H1 (cell line): Measurements from ENCODE around the gene ARID1B. TPM values are rescaled to one million over a fixed set of nuclear protein-coding genes. Genes with fewer than 3 reads are reported as not detected.

Source experiments
- CTCF ChIA-PET: fragments of 300-600 bp; sonication (Branson Sonifier 250); formaldehyde crosslinking; loops from one replicate; lab custom pipeline; 2021; ENCODE audit not compliant: partially characterized antibody; lab: Charles Lee
- POLR2A ChIA-PET: fragments of 300-600 bp; sonication (Branson Sonifier 250); formaldehyde crosslinking; loops from one replicate; lab custom pipeline; 2021; ENCODE audit warnings: inconsistent platforms; ENCODE audit not compliant: partially characterized antibody; lab: Charles Lee
- DNase-seq, 2 experiments: peaks; one replicate each; pipeline versions ENCODE4 v3.0.0 to v3.0.0-alpha.2; 2010 to 2022; ENCODE audit warnings: low spot score in 2 of 2, low read depth in 1 of 2, mixed read lengths in 1 of 2
- FAIRE-seq: peaks from 2 replicates; lab custom pipeline; 2011; peaks lifted over from hg19 to GRCh38; lab: Jason Lieb, UNC
- H2AFZ ChIP-seq: 2 replicates; pipeline ENCODE4 v1.8.1; 2012; ENCODE audit warnings: low read length, inconsistent platforms
- H2AK5ac ChIP-seq: 2 replicates; pipeline ENCODE4 v1.6.1; 2013; ENCODE audit warnings: low read depth, low read length
- H2BK120ac ChIP-seq: replicated peaks from 2 replicates; pipeline ENCODE3; 2013; ENCODE audit warnings: low read depth, low read length, inconsistent platforms
- H2BK12ac ChIP-seq: 2 replicates; pipeline ENCODE4 v1.6.1; 2013; ENCODE audit warnings: low read depth, low read length
- H2BK15ac ChIP-seq: 2 replicates; pipeline ENCODE4 v1.6.1; 2013; ENCODE audit warnings: low read length
- H2BK20ac ChIP-seq: 2 replicates; pipeline ENCODE4 v1.6.1; 2013; ENCODE audit warnings: low read length
- H2BK5ac ChIP-seq: 2 replicates; pipeline ENCODE4 v1.6.1; 2013; ENCODE audit warnings: low read depth, low read length
- H3K14ac ChIP-seq: 2 replicates; pipeline ENCODE4 v1.6.1; 2013; ENCODE audit warnings: inconsistent platforms; ENCODE audit not compliant: insufficient read length
- H3K18ac ChIP-seq: 2 replicates; pipeline ENCODE4 v1.6.1; 2013; ENCODE audit warnings: low read length; ENCODE audit errors: extremely low read depth
- H3K23ac ChIP-seq: 2 replicates; pipeline ENCODE4 v1.6.1; 2013; ENCODE audit warnings: inconsistent platforms; ENCODE audit not compliant: insufficient read length
- H3K23me2 ChIP-seq: 2 replicates; pipeline ENCODE4 v1.6.1; 2013; ENCODE audit warnings: low read depth, low read length
- H3K27ac ChIP-seq: 2 replicates; pipeline ENCODE4 v1.6.1; 2011; ENCODE audit warnings: low read depth, low read length, inconsistent platforms
- H3K27me3 ChIP-seq, 4 experiments: replicated peaks in 1 of 4; 1 replicate in 1 of 4; 2 replicates in 3 of 4; pipeline versions ENCODE4 v1.6.1 to v1.8.1; 2011 to 2013; ENCODE audit warnings: low read length in 3 of 4, mild to moderate bottlenecking in 3 of 4, inconsistent platforms in 2 of 4, mixed read lengths in 2 of 4, moderate library complexity in 1 of 4; ENCODE audit not compliant: control insufficient read depth in 3 of 4, insufficient read depth in 3 of 4; ENCODE audit errors: extremely low read depth in 1 of 4
- H3K36me3 ChIP-seq, 4 experiments: 2 replicates each; pipeline versions ENCODE4 v1.6.1 to v1.8.1; 2011 to 2013; ENCODE audit warnings: mild to moderate bottlenecking in 4 of 4, low read length in 3 of 4, moderate library complexity in 2 of 4, control low read depth in 1 of 4, inconsistent platforms in 1 of 4; ENCODE audit not compliant: insufficient read depth in 4 of 4, control insufficient read depth in 2 of 4
- H3K4ac ChIP-seq: replicated peaks from 2 replicates; pipeline ENCODE3; 2013; ENCODE audit warnings: low read length, low read depth, mixed read lengths, inconsistent platforms; ENCODE audit not compliant: insufficient read length
- H3K4me1 ChIP-seq, 4 experiments: replicated peaks in 1 of 4; 1 replicate in 1 of 4; 2 replicates in 3 of 4; pipeline versions ENCODE4 v1.6.1 to v1.8.1; 2011 to 2013; ENCODE audit warnings: low read length in 3 of 4, inconsistent platforms in 2 of 4, mixed read lengths in 1 of 4; ENCODE audit not compliant: insufficient read depth in 4 of 4, control insufficient read depth in 3 of 4
- H3K4me2 ChIP-seq, 2 experiments: 2 replicates each; pipeline versions ENCODE4 v1.6.1 to v1.8.1; 2011 to 2013; ENCODE audit warnings: low read depth in 2 of 2, low read length in 2 of 2, control low read depth in 1 of 2, inconsistent platforms in 1 of 2, mild to moderate bottlenecking in 1 of 2; ENCODE audit not compliant: insufficient read depth in 1 of 2
- H3K4me3 ChIP-seq, 4 experiments: fragments of 200-600, 300-600 bp in 1 of 4; sonication (generic), shearing (Covaris generic), sonication (Bioruptor Twin) in 1 of 4; 2 replicates each; pipeline versions ENCODE4 v1.5.1 to v1.8.1; 2011 to 2016; ENCODE audit warnings: low read length in 4 of 4, low read depth in 3 of 4, control low read depth in 2 of 4, inconsistent platforms in 2 of 4, mild to moderate bottlenecking in 2 of 4, mixed read lengths in 1 of 4, moderate library complexity in 1 of 4; ENCODE audit not compliant: insufficient read depth in 2 of 4; ENCODE audit errors: extremely low read depth in 1 of 4
- H3K56ac ChIP-seq: replicated peaks from 2 replicates; pipeline ENCODE3; 2013; ENCODE audit warnings: low read depth, mild to moderate bottlenecking, mixed read lengths, low read length, inconsistent platforms; ENCODE audit not compliant: insufficient read length
- H3K79me1 ChIP-seq: 2 replicates; pipeline ENCODE4 v1.6.1; 2013; ENCODE audit warnings: low read depth, low read length, control low read depth
- H3K79me2 ChIP-seq, 2 experiments: 2 replicates each; pipeline versions ENCODE4 v1.6.1 to v1.8.1; 2012 to 2013; ENCODE audit warnings: low read length in 2 of 2, mild to moderate bottlenecking in 2 of 2, inconsistent platforms in 1 of 2; ENCODE audit not compliant: insufficient read depth in 2 of 2, control insufficient read depth in 1 of 2
- H3K9ac ChIP-seq, 4 experiments: replicated peaks in 1 of 4; 1 replicate in 1 of 4; 2 replicates in 3 of 4; pipeline versions ENCODE4 v1.6.1 to v1.8.1; 2011 to 2013; ENCODE audit warnings: low read depth in 3 of 4, low read length in 3 of 4, control low read depth in 2 of 4, mild to moderate bottlenecking in 2 of 4, moderate library complexity in 2 of 4, inconsistent platforms in 1 of 4; ENCODE audit errors: extremely low read depth in 1 of 4
- H3K9me3 ChIP-seq, 2 experiments: 2 replicates each; pipeline versions ENCODE4 v1.6.1 to v1.8.1; 2012 to 2013; ENCODE audit warnings: mild to moderate bottlenecking in 2 of 2, moderate library complexity in 2 of 2, control low read depth in 1 of 2, inconsistent platforms in 1 of 2, low read depth in 1 of 2, low read length in 1 of 2, mixed read lengths in 1 of 2; ENCODE audit not compliant: insufficient read depth in 2 of 2
- H4K20me1 ChIP-seq, 2 experiments: replicated peaks in 1 of 2; 2 replicates each; pipeline versions ENCODE3 to v1.8.1; 2011 to 2013; ENCODE audit warnings: inconsistent platforms in 2 of 2, low read length in 2 of 2, mild to moderate bottlenecking in 1 of 2; ENCODE audit not compliant: insufficient read depth in 2 of 2, control insufficient read depth in 1 of 2
- H4K5ac ChIP-seq: 2 replicates; pipeline ENCODE4 v1.6.1; 2013; ENCODE audit warnings: low read length, low read depth, mixed read lengths, inconsistent platforms; ENCODE audit not compliant: insufficient read length
- H4K8ac ChIP-seq: 2 replicates; pipeline ENCODE4 v1.8.0; 2013; ENCODE audit warnings: mild to moderate bottlenecking, moderate library complexity, low read length, inconsistent platforms; ENCODE audit not compliant: insufficient read depth; ENCODE audit errors: extremely low read depth
- H4K91ac ChIP-seq: replicated peaks from 2 replicates; pipeline ENCODE3; 2013; ENCODE audit warnings: low read length, mixed read lengths, inconsistent platforms; ENCODE audit not compliant: insufficient read length
- CREB1 ChIP-seq: IDR thresholded peaks from 2 replicates; pipeline ENCODE4 v1.6.1; 2012; ENCODE audit warnings: inconsistent platforms
- EGR1 ChIP-seq: IDR thresholded peaks from 2 replicates; pipeline ENCODE4 v1.6.1; 2011; ENCODE audit warnings: low read depth, low read length, borderline replicate concordance
- KDM1A ChIP-seq: fragments of 200-600, 300-600 bp; sonication (generic); IDR thresholded peaks from 2 replicates; pipeline ENCODE4 v1.7.1; 2016; ENCODE audit warnings: mild to moderate bottlenecking, low read length, borderline replicate concordance
- POLR2AphosphoS5 ChIP-seq: IDR thresholded peaks from 2 replicates; pipeline ENCODE4 v1.6.1; 2011; ENCODE audit warnings: low read depth, low read length
- RAD21 ChIP-seq, 2 experiments: IDR thresholded peaks in 1 of 2; conservative IDR thresholded peaks in 1 of 2; 2 replicates each; pipeline ENCODE4 v1.6.1; 2011; ENCODE audit warnings: low read depth in 2 of 2, low read length in 2 of 2, improper control_type of control experiment in 1 of 2, inconsistent platforms in 1 of 2, mild to moderate bottlenecking in 1 of 2, moderate library complexity in 1 of 2
- SP4 ChIP-seq: IDR thresholded peaks from 2 replicates; pipeline ENCODE4 v1.6.1; 2012; ENCODE audit warnings: low read length, inconsistent platforms
- YY1 ChIP-seq: IDR thresholded peaks from 2 replicates; pipeline ENCODE4 v1.6.1; 2011; ENCODE audit warnings: low read depth, mild to moderate bottlenecking, low read length
- WGBS, 2 experiments: shearing (Covaris generic) in 1 of 2; methylation state at CpG; one replicate each; pipeline versions ENCODE4 v1.1.6 to v1.1.7; 2013 to 2015; ENCODE audit warnings: low lambda C conversion rate in 2 of 2, mixed read lengths in 2 of 2, inconsistent platforms in 1 of 2, low coverage in 1 of 2, missing lambda C conversion rate in 1 of 2; ENCODE audit not compliant: insufficient replicate concordance in 2 of 2, insufficient coverage in 1 of 2, insufficient read length in 1 of 2; ENCODE audit errors: extremely low coverage in 1 of 2, missing lambda C conversion rate in 1 of 2; 5-methylcytosine and 5-hydroxymethylcytosine counted together
- polyA plus RNA-seq, 7 experiments: library from polyadenylated mRNA; depleted of rRNA in 3 of 7; stranded (reverse) in 5 of 7; unstranded in 2 of 7; fragments of >200 nt in 5 of 7; fragments of 200-250 nt in 2 of 7; gene quantifications; 1 replicate in 5 of 7; 2 replicates in 1 of 7; 4 replicates in 1 of 7; pipeline versions ENCODE4 v1.2.1 to v1.2.3, GENCODE V29; 2011 to 2013; ENCODE audit warnings: missing spikeins in 2 of 7, mixed read lengths in 2 of 7
- total RNA-seq: library from RNA; stranded (reverse); fragmentation: NEBNext Ultra II Directional; extraction: Animal tissue kit (Norgen Biotek cat#: 25700); gene quantifications from 2 replicates; pipeline ENCODE4 v1.2.1, GENCODE V29; 2021

Gene ARID1B
- total and polyA plus RNA-seq, 2 of the 8 experiments (the other 6 are each of a cell fraction or from before 2014, with no cell fraction given), result 24.3 to 70.3 TPM

DNA sequence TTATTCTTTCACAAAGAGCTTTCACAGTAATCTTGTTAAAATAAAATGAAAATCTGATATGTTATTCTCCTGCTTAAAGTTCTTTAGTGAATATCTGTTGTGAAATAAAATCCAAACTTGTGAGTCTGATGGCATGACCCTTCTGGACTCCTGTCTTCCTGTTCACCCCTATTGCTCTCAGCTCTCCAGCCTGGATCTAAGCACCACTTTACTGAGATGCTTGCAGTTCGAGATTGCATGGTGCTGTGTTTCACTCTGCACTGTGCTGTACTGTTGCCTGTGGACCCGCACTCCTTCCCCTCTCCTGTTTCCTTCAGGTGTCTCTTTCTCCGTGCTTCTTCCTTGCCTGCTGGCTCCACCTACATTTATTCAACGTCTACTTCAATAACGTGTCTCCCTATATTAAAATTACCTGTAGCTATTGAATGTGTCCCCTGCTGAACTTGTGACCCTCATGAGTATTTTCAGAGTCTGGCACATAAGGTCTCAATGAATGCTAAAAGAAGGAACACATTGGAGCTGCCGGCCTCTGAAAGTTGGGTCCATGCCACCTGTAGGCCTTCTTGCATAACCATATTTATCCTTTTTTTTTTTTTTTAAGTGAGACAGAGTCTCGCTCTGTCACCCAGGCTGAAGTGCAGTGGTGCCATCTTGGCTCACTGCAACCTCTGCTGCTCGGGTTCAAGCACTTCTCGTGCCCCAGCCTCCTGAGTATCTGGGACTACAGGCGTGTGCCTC lies 100.1 kb downstream of the ARID1B start:
- Histone ChIP-seq H3K56ac (no peak overlapping the region), H3K4me2 (no peak overlapping the region), H3K9me3 (no peaks in the 10 kb centered on the region), H3K4me1 (peaks cover 2 to 10% (median 7%) of the 10 kb centered on the region in 4 experiments; a peak in 5 of 7 replicates), H3K79me1 (peaks cover 34% of the 10 kb centered on the region), H2BK15ac (no peak overlapping the region), H3K79me2 (peaks cover 16 to 99% of the 10 kb centered on the region in 2 experiments), H4K8ac (no peak overlapping the region), H2BK20ac (no peak overlapping the region), H3K23me2 (0 out of 2 replicates have a peak, but pooled peaks cover 2% of the 10 kb centered on the region), H2BK12ac (no peak overlapping the region; the same call in 1 of the 2 replicates), H3K9ac (peak overlapping the region in 1 of 4 experiments; percentile 37; a peak in 1 of 7 replicates), H2AFZ (no peak overlapping the region), H4K5ac (no peak overlapping the region), H2BK5ac (no peak overlapping the region), H2AK5ac (no peak overlapping the region), H4K20me1 (peaks cover 9 to 16% of the 10 kb centered on the region in 2 experiments)
- WGBS, 2 experiments, result 89% methylated on average over 9 of the region's 10 CpGs; no CpG with 5 or more reads in 1 of the 2 experiments
- DNase-seq, result no peak
- CTCF ChIA-PET, result interaction anchor here (0.6 to 4.3 kb wide), 12 partner anchors 11 to 653 kb away, joined by 3 to 15 read pairs (median 3); no protein-coding TSS in a partner anchor
- TF ChIP-seq CREB1 (no peak), RAD21 (IDR thresholded peaks at IDR 0.05 in 1 of 2, conservative IDR thresholded peaks at IDR 0.05 in 1 of 2; ENCODE audit: low read depth in 2 of 2, low read length in 2 of 2) (no peak), SP4 (no peak), KDM1A (no peak), YY1 (no peak), POLR2AphosphoS5 (no peak), EGR1 (no peak)
- TF ChIP-seq, all 59 proteins: peak for 0
- H3K18ac ChIP-seq, result no peak overlapping the region
- H3K4ac ChIP-seq, result no peak overlapping the region
- FAIRE-seq, result no peak
- no peak overlapping the region for H2BK120ac ChIP-seq
- POLR2A ChIA-PET, result interaction anchor here (1.5 kb wide), 1 partner anchor 11 kb away, joined by 3 read pairs; no protein-coding TSS in a partner anchor
- H3K27me3 ChIP-seq, result no peaks in the 10 kb centered on the region
- no peak overlapping the region for H4K91ac ChIP-seq
- no peak overlapping the region for H3K14ac ChIP-seq
- no peak overlapping the region for H3K23ac ChIP-seq
- H3K27ac ChIP-seq, result no peak overlapping the region
- H3K4me3 ChIP-seq, result no peak overlapping the region
- H3K36me3 ChIP-seq, result no peaks in the 10 kb centered on the region
